ES-I3 (cell line): ENCODE data around the gene MCM5.

Source experiments
- H3K36me3 ChIP-seq: 2 replicates; pipeline ENCODE4 v1.6.1; 2013; ENCODE audit warnings: mild to moderate bottlenecking, low read length, control low read depth, moderate library complexity; ENCODE audit not compliant: insufficient read depth
- H3K4me1 ChIP-seq: 2 replicates; pipeline ENCODE4 v1.6.1; 2013; ENCODE audit warnings: mild to moderate bottlenecking, control low read depth, low read length; ENCODE audit not compliant: insufficient read depth
- H3K9ac ChIP-seq: 2 replicates; pipeline ENCODE4 v1.6.1; 2013; ENCODE audit warnings: low read depth, mild to moderate bottlenecking, low read length, moderate library complexity
- H3K9me3 ChIP-seq: 2 replicates; pipeline ENCODE4 v1.6.1; 2013; ENCODE audit warnings: mild to moderate bottlenecking, low read length, moderate library complexity; ENCODE audit not compliant: control insufficient read depth, insufficient read depth

Gene MCM5

GRCh38 chr22:35403356-35403755 lies 3.4 kb downstream of the MCM5 start:
- Histone ChIP-seq H3K9me3 (no peaks in the 10 kb centered on the region), H3K4me1 (peaks cover 10% of the 10 kb centered on the region; the same call in 1 of the 2 replicates), H3K36me3 (peaks cover 37% of the 10 kb centered on the region), H3K9ac (no peak overlapping the region)

- Histone ChIP-seq H3K9ac (no peak overlapping the region), H3K36me3 (peaks cover 41% of the 10 kb centered on the region), H3K4me1 (peaks cover 10% of the 10 kb centered on the region; the same call in 1 of the 2 replicates), H3K9me3 (no peaks in the 10 kb centered on the region)
Observed at GRCh38 chr22:35404176-35404575, 4.2 kb downstream of the MCM5 start.

- Histone ChIP-seq H3K9ac (no peak overlapping the region), H3K36me3 (peaks cover 52% of the 10 kb centered on the region), H3K9me3 (no peaks in the 10 kb centered on the region), H3K4me1 (peaks cover 5% of the 10 kb centered on the region; the same call in 1 of the 2 replicates)
Observed at GRCh38 chr22:35406443-35406842, 6.5 kb downstream of the MCM5 start.

GRCh38 chr22:35407362-35407761 lies 7.4 kb downstream of the MCM5 start:
- no peaks in the 10 kb centered on the region for H3K9me3 ChIP-seq
- H3K4me1 ChIP-seq, result no peaks in the 10 kb centered on the region
- no peak overlapping the region for H3K9ac ChIP-seq
- H3K36me3 ChIP-seq, result peaks cover 54% of the 10 kb centered on the region

GRCh38 chr22:35409783-35410662 lies 10.1 kb downstream of the MCM5 start:
- no peaks in the 10 kb centered on the region for H3K4me1 ChIP-seq
- H3K9me3 ChIP-seq, result no peaks in the 10 kb centered on the region
- H3K9ac ChIP-seq, result no peak overlapping the region
- peaks cover 52% of the 10 kb centered on the region for H3K36me3 ChIP-seq

- Histone ChIP-seq H3K9me3 (no peaks in the 10 kb centered on the region), H3K9ac (no peak overlapping the region), H3K4me1 (no peaks in the 10 kb centered on the region), H3K36me3 (peaks cover 56% of the 10 kb centered on the region)
Observed at GRCh38 chr22:35410663-35411034, 10.7 kb downstream of the MCM5 start.

GRCh38 chr22:35411102-35411501 lies 11.2 kb downstream of the MCM5 start:
- Histone ChIP-seq H3K4me1 (no peaks in the 10 kb centered on the region), H3K9ac (no peak overlapping the region), H3K9me3 (no peaks in the 10 kb centered on the region), H3K36me3 (peaks cover 61% of the 10 kb centered on the region)

GRCh38 chr22:35413624-35414023 lies 13.7 kb downstream of the MCM5 start:
- H3K4me1 ChIP-seq, result no peaks in the 10 kb centered on the region
- no peak overlapping the region for H3K9ac ChIP-seq
- H3K36me3 ChIP-seq, result peaks cover 53% of the 10 kb centered on the region
- no peaks in the 10 kb centered on the region for H3K9me3 ChIP-seq

GRCh38 chr22:35417606-35418005 lies 17.7 kb downstream of the MCM5 start:
- Histone ChIP-seq H3K36me3 (peaks cover 54% of the 10 kb centered on the region), H3K9ac (no peak overlapping the region), H3K9me3 (no peaks in the 10 kb centered on the region), H3K4me1 (no peaks in the 10 kb centered on the region)

- Histone ChIP-seq H3K36me3 (peaks cover 59% of the 10 kb centered on the region), H3K9me3 (no peaks in the 10 kb centered on the region), H3K9ac (no peak overlapping the region), H3K4me1 (no peaks in the 10 kb centered on the region)
Observed at GRCh38 chr22:35418088-35418487, 18.1 kb downstream of the MCM5 start.

- Histone ChIP-seq H3K4me1 (no peaks in the 10 kb centered on the region), H3K36me3 (peaks cover 54% of the 10 kb centered on the region), H3K9ac (no peak overlapping the region), H3K9me3 (no peaks in the 10 kb centered on the region)
Observed at GRCh38 chr22:35418731-35419130, 18.8 kb downstream of the MCM5 start.

GRCh38 chr22:35419756-35420155 lies 19.8 kb downstream of the MCM5 start:
- no peaks in the 10 kb centered on the region for H3K4me1 ChIP-seq
- peaks cover 45% of the 10 kb centered on the region for H3K36me3 ChIP-seq
- H3K9ac ChIP-seq, result no peak overlapping the region
- no peaks in the 10 kb centered on the region for H3K9me3 ChIP-seq

- Histone ChIP-seq H3K9ac (no peak overlapping the region), H3K36me3 (peaks cover 36% of the 10 kb centered on the region), H3K4me1 (peaks cover 5% of the 10 kb centered on the region; the same call in 1 of the 2 replicates), H3K9me3 (no peaks in the 10 kb centered on the region)
Observed at GRCh38 chr22:35421121-35421520, 21.2 kb downstream of the MCM5 start.

- no peak overlapping the region for H3K9ac ChIP-seq
- H3K9me3 ChIP-seq, result no peaks in the 10 kb centered on the region
- peaks cover 39% of the 10 kb centered on the region for H3K36me3 ChIP-seq
- peaks cover 14% of the 10 kb centered on the region for H3K4me1 ChIP-seq
Observed at GRCh38 chr22:35422145-35422544, 22.2 kb downstream of the MCM5 start.

- Histone ChIP-seq H3K36me3 (peaks cover 35% of the 10 kb centered on the region), H3K4me1 (peaks cover 15% of the 10 kb centered on the region), H3K9ac (no peak overlapping the region), H3K9me3 (no peaks in the 10 kb centered on the region)
Observed at GRCh38 chr22:35422936-35423335, 23.0 kb downstream of the MCM5 start.
